Putamen (tissue), 1 donor: ENCODE data around the gene CAB39L.
A peak's percentile ranks its signal among the peaks of the same experiment; 100 is the strongest.

Experiments used
- DNase-seq: peaks from one replicate; pipeline ENCODE4 v3.0.0-alpha.2; 2016; ENCODE audit warnings: low spot score

The CAB39L gene

GRCh38 chr13:49441312-49441711 lies 2.6 kb downstream of the CAB39L start:
- no peak for DNase-seq

GRCh38 chr13:49439609-49440008 lies 4.3 kb downstream of the CAB39L start:
- no peak for DNase-seq

GRCh38 chr13:49437705-49438104 lies 6.2 kb downstream of the CAB39L start:
- no peak for DNase-seq

- DNase-seq, result peak; percentile 39
These were observed 7.0 kb downstream of the CAB39L start for GRCh38 chr13:49436890-49437289.

- DNase-seq, result no peak
These were observed 7.9 kb downstream of the CAB39L start for GRCh38 chr13:49435992-49436391.

GRCh38 chr13:49429121-49429520 lies 14.7 kb downstream of the CAB39L start:
- DNase-seq, result no peak

- DNase-seq, result no peak
These were observed 15.7 kb downstream of the CAB39L start for GRCh38 chr13:49428041-49428763.

- DNase-seq, result no peak
These were observed 19.8 kb downstream of the CAB39L start for GRCh38 chr13:49424011-49424560.

- DNase-seq, result no peak
These were observed 22.5 kb downstream of the CAB39L start for GRCh38 chr13:49421391-49421790.

GRCh38 chr13:49419276-49419675 lies 24.6 kb downstream of the CAB39L start:
- no peak for DNase-seq

GRCh38 chr13:49418206-49418605 lies 25.7 kb downstream of the CAB39L start:
- DNase-seq, result no peak

- no peak for DNase-seq
These were observed 26.7 kb downstream of the CAB39L start for GRCh38 chr13:49417161-49417560.

- no peak for DNase-seq
These were observed 31.1 kb downstream of the CAB39L start for GRCh38 chr13:49412749-49413148.

GRCh38 chr13:49411353-49411752 lies 32.5 kb downstream of the CAB39L start:
- DNase-seq, result no peak

GRCh38 chr13:49410477-49410876 lies 33.4 kb downstream of the CAB39L start:
- DNase-seq, result no peak

GRCh38 chr13:49410006-49410405 lies 33.9 kb downstream of the CAB39L start:
- DNase-seq, result no peak

- DNase-seq, result no peak
These were observed 34.9 kb downstream of the CAB39L start for GRCh38 chr13:49409008-49409407.

- DNase-seq, result no peak
These were observed 35.9 kb downstream of the CAB39L start for GRCh38 chr13:49407936-49408335.

GRCh38 chr13:49407068-49407467 lies 36.8 kb downstream of the CAB39L start:
- no peak for DNase-seq

- no peak for DNase-seq
These were observed 39.2 kb downstream of the CAB39L start for GRCh38 chr13:49404703-49405020.

- no peak for DNase-seq
These were observed 39.7 kb downstream of the CAB39L start for GRCh38 chr13:49403996-49404702.

- peak; percentile 36 for DNase-seq
These were observed 42.9 kb downstream of the CAB39L start for GRCh38 chr13:49400755-49401659.
